GM18861 (cell line): ENCODE measurements around the gene TCF3.
"Not testable (repeated sequence)": the region's sequence is repeated elsewhere in the genome, so short reads cannot be mapped to it uniquely, and the experiment has no call there.

Experiments used
- ATAC-seq: cut with Tn5 transposase; IDR thresholded peaks from one replicate; pipeline ENCODE4 v1.9.1; 2021; ENCODE audit not compliant: unreplicated experiment

TCF3 gene

GRCh38 chr19:1672769-1673644 is 20.6 kb upstream of the TCF3 start:
- ATAC-seq, result no peak

GRCh38 chr19:1672038-1672768 is 19.8 kb upstream of the TCF3 start:
- ATAC-seq, result no peak

- no peak for ATAC-seq
Measured at GRCh38 chr19:1671716-1672037, 19.3 kb upstream of the TCF3 start.

- ATAC-seq, result not testable (repeated sequence)
Measured at GRCh38 chr19:1670747-1671146, 18.3 kb upstream of the TCF3 start.

- ATAC-seq, result no peak
Measured at GRCh38 chr19:1668486-1669270, 16.3 kb upstream of the TCF3 start.

GRCh38 chr19:1668048-1668485 is 15.7 kb upstream of the TCF3 start:
- no peak for ATAC-seq

GRCh38 chr19:1665565-1666047 is 13.2 kb upstream of the TCF3 start:
- ATAC-seq, result no peak

- no peak for ATAC-seq
Measured at GRCh38 chr19:1663852-1664251, 11.4 kb upstream of the TCF3 start.

GRCh38 chr19:1663227-1663626 is 10.8 kb upstream of the TCF3 start:
- not testable (repeated sequence) for ATAC-seq

GRCh38 chr19:1661995-1662394 is 9.6 kb upstream of the TCF3 start:
- ATAC-seq, result no peak

GRCh38 chr19:1659084-1659427 is 6.6 kb upstream of the TCF3 start:
- no peak for ATAC-seq

GRCh38 chr19:1658150-1659083 is 6.0 kb upstream of the TCF3 start:
- ATAC-seq, result no peak

GRCh38 chr19:1657746-1658145 is 5.3 kb upstream of the TCF3 start:
- ATAC-seq, result no peak

- no peak for ATAC-seq
Measured at GRCh38 chr19:1656988-1657536, 4.6 kb upstream of the TCF3 start.

GRCh38 chr19:1655987-1656608 is 3.7 kb upstream of the TCF3 start:
- ATAC-seq, result no peak

GRCh38 chr19:1655131-1655981 is 2.9 kb upstream of the TCF3 start:
- ATAC-seq, result no peak

GRCh38 chr19:1654178-1654792 is 1.9 kb upstream of the TCF3 start:
- ATAC-seq, result no peak

- no peak for ATAC-seq
Measured at GRCh38 chr19:1653300-1653628, 849 bp upstream of the TCF3 start.
